ENCODE data around the gene PEPD.

GRCh38 chr19:33441828-33442227, 79.8 kb downstream of the PEPD start:
- TF ChIP-seq POLR2A (IDR thresholded peaks at IDR 0.05; ENCODE audit: low read depth, low read length): no peak
- TF ChIP-seq, protein P1, sequence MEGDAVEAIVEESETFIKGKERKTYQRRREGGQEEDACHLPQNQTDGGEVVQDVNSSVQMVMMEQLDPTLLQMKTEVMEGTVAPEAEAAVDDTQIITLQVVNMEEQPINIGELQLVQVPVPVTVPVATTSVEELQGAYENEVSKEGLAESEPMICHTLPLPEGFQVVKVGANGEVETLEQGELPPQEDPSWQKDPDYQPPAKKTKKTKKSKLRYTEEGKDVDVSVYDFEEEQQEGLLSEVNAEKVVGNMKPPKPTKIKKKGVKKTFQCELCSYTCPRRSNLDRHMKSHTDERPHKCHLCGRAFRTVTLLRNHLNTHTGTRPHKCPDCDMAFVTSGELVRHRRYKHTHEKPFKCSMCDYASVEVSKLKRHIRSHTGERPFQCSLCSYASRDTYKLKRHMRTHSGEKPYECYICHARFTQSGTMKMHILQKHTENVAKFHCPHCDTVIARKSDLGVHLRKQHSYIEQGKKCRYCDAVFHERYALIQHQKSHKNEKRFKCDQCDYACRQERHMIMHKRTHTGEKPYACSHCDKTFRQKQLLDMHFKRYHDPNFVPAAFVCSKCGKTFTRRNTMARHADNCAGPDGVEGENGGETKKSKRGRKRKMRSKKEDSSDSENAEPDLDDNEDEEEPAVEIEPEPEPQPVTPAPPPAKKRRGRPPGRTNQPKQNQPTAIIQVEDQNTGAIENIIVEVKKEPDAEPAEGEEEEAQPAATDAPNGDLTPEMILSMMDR (conservative IDR thresholded peaks at IDR 0.05; ENCODE audit: low read depth, low read length): no peak
- TF ChIP-seq, protein P2, sequence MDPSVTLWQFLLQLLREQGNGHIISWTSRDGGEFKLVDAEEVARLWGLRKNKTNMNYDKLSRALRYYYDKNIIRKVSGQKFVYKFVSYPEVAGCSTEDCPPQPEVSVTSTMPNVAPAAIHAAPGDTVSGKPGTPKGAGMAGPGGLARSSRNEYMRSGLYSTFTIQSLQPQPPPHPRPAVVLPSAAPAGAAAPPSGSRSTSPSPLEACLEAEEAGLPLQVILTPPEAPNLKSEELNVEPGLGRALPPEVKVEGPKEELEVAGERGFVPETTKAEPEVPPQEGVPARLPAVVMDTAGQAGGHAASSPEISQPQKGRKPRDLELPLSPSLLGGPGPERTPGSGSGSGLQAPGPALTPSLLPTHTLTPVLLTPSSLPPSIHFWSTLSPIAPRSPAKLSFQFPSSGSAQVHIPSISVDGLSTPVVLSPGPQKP (IDR thresholded peaks at IDR 0.05; ENCODE audit: borderline replicate concordance, low read depth, low read length): no peak
- no peak for TF ChIP-seq MXI1 (IDR thresholded peaks at IDR 0.05; ENCODE audit: borderline replicate concordance, low read depth, low read length)
- no peak for TF ChIP-seq MAZ (IDR thresholded peaks at IDR 0.05; ENCODE audit: borderline replicate concordance, low read depth, low read length)
- no peak for TF ChIP-seq SMC3 (IDR thresholded peaks at IDR 0.05; ENCODE audit: low read depth, low read length)
- TF ChIP-seq MAFK (IDR thresholded peaks at IDR 0.05; ENCODE audit: low read depth, low read length): no peak
- no peak for TF ChIP-seq RFX5 (IDR thresholded peaks at IDR 0.05; ENCODE audit: low read depth, low read length)
- TF ChIP-seq RCOR1 (IDR thresholded peaks at IDR 0.05; ENCODE audit: insufficient replicate concordance, low read length): no peak
- no peak for TF ChIP-seq RAD21 (IDR thresholded peaks at IDR 0.05; ENCODE audit: low read length)
- TF ChIP-seq BHLHE40 (IDR thresholded peaks at IDR 0.05; ENCODE audit: low read depth, low read length): no peak
